Inferior parietal cortex (tissue), 1 donor: Measurements from ENCODE around the gene KRTAP10-1.

Experiments used
- DNase-seq: peaks from one replicate; pipeline ENCODE4 v3.0.0-alpha.2; 2016; ENCODE audit errors: extremely low spot score

Gene KRTAP10-1

GRCh38 chr21:44548922-44549321, 8.9 kb upstream of the KRTAP10-1 start:
- DNase-seq, result no peak

GRCh38 chr21:44548381-44548780, 8.4 kb upstream of the KRTAP10-1 start:
- no peak for DNase-seq

GRCh38 chr21:44547656-44548331, 7.8 kb upstream of the KRTAP10-1 start:
- DNase-seq, result no peak

GRCh38 chr21:44544566-44544965, 4.6 kb upstream of the KRTAP10-1 start:
- no peak for DNase-seq

- DNase-seq, result no peak
Measured at GRCh38 chr21:44542716-44543115, 2.7 kb upstream of the KRTAP10-1 start.

- DNase-seq, result no peak
Measured at GRCh38 chr21:44540741-44541288, 820 bp upstream of the KRTAP10-1 start.

- DNase-seq, result no peak
Measured at GRCh38 chr21:44539046-44539445, 949 bp downstream of the KRTAP10-1 start.

GRCh38 chr21:44537930-44538911, 1.8 kb downstream of the KRTAP10-1 start:
- DNase-seq, result no peak

- no peak for DNase-seq
Measured at GRCh38 chr21:44535963-44536362, 4.0 kb downstream of the KRTAP10-1 start.

GRCh38 chr21:44534688-44535087, 5.3 kb downstream of the KRTAP10-1 start:
- no peak for DNase-seq

- no peak for DNase-seq
Measured at GRCh38 chr21:44533891-44534627, 5.9 kb downstream of the KRTAP10-1 start.

GRCh38 chr21:44533121-44533890, 6.7 kb downstream of the KRTAP10-1 start:
- DNase-seq, result no peak

GRCh38 chr21:44532712-44533111, 7.3 kb downstream of the KRTAP10-1 start:
- no peak for DNase-seq

- no peak for DNase-seq
Measured at GRCh38 chr21:44531606-44532564, 8.1 kb downstream of the KRTAP10-1 start.

- no peak for DNase-seq
Measured at GRCh38 chr21:44530903-44531605, 8.9 kb downstream of the KRTAP10-1 start.

- DNase-seq, result no peak
Measured at GRCh38 chr21:44530221-44530902, 9.6 kb downstream of the KRTAP10-1 start.

- no peak for DNase-seq
Measured at GRCh38 chr21:44529503-44530125, 10.4 kb downstream of the KRTAP10-1 start.

GRCh38 chr21:44529011-44529421, 11.0 kb downstream of the KRTAP10-1 start:
- no peak for DNase-seq
